Uterus (tissue), 4 donors: ENCODE measurements around the gene NET1. TPM values are rescaled to one million over a fixed set of nuclear protein-coding genes. Genes with fewer than 3 reads are reported as not detected.

ENCODE experiments used
- DNase-seq, 2 donors: peaks; one replicate each; pipeline ENCODE4 v3.0.0-alpha.2; 2019 to 2020
- H3K27ac ChIP-seq, 2 donors: fragments of 200-600 bp; sonication (generic); 1 replicate in 1 of 2; 2 replicates in 1 of 2; pipeline ENCODE4 v1.5.1; 2016 to 2018
- H3K27me3 ChIP-seq, 2 donors: fragments of 200-600 bp; sonication (generic); one replicate each; pipeline ENCODE4 v1.5.1; 2018 to 2019; ENCODE audit warnings: control low read depth in 1 of 2
- H3K36me3 ChIP-seq, 2 donors: fragments of 200-600 bp; sonication (generic); one replicate each; pipeline ENCODE4 v1.5.1; 2019; ENCODE audit warnings: control low read depth in 1 of 2
- H3K4me1 ChIP-seq, 2 donors: fragments of 200-600 bp; sonication (generic); one replicate each; pipeline ENCODE4 v1.5.1; 2018 to 2019; ENCODE audit warnings: control low read depth in 1 of 2
- H3K4me3 ChIP-seq, 2 donors: fragments of 200-600 bp; sonication (generic); 1 replicate in 1 of 2; 2 replicates in 1 of 2; pipeline ENCODE4 v1.5.1; 2018 to 2019; ENCODE audit warnings: mild to moderate bottlenecking in 1 of 2
- H3K9me3 ChIP-seq, 2 donors: fragments of 200-600 bp; sonication (generic); one replicate each; pipeline ENCODE4 v1.5.1; 2019; ENCODE audit warnings: control low read depth in 1 of 2
- POLR2A ChIP-seq, 2 donors: fragments of 450-650 bp; IDR thresholded peaks; one replicate each; pipeline ENCODE4 v1.6.1; 2016; ENCODE audit warnings: antibody characterized with exemption in 2 of 2, mild to moderate bottlenecking in 1 of 2, moderate library complexity in 1 of 2
- intact Hi-C: fragments of 100-400 bp; cut with DNase I; formaldehyde crosslinking; loops from one replicate; pipeline ENCODE4 v1.15.1; 2023; ENCODE audit warnings: low total_unique reads
- total RNA-seq, 4 donors: library from RNA; depleted of rRNA in 3 of 4; stranded (reverse); fragments of >200 nt in 3 of 4; gene quantifications; one replicate each; pipeline versions ENCODE4 v1.1.0 to v1.2.4, GENCODE V29; 2014 to 2023
- TF ChIP-seq, protein P1 (sequence below), 4 experiments: fragments of 200-600 bp in 2 of 4; fragments of 450-650 bp in 2 of 4; sonication (generic) in 2 of 4; IDR thresholded peaks; one replicate each; pipeline ENCODE4 v1.5.1; 2016 to 2019; ENCODE audit warnings: antibody characterized with exemption in 4 of 4, mild to moderate bottlenecking in 2 of 4, moderate library complexity in 1 of 4
- donor health status: DM: yes; HTN: yes; CAD: no.

Gene NET1
- total RNA-seq, 4 donors from 2014 or later: 21.0 to 126 (median 87.0) TPM

- no peaks in the 10 kb centered on the region for H3K4me1 ChIP-seq
- H3K27ac ChIP-seq: no peak overlapping the region
- no peak for DNase-seq
- intact Hi-C loops: no loop called here
- no peaks in the 10 kb centered on the region for H3K27me3 ChIP-seq
- no peak for TF ChIP-seq POLR2A (IDR thresholded peaks at IDR 0.05)
- TF ChIP-seq, protein P1, sequence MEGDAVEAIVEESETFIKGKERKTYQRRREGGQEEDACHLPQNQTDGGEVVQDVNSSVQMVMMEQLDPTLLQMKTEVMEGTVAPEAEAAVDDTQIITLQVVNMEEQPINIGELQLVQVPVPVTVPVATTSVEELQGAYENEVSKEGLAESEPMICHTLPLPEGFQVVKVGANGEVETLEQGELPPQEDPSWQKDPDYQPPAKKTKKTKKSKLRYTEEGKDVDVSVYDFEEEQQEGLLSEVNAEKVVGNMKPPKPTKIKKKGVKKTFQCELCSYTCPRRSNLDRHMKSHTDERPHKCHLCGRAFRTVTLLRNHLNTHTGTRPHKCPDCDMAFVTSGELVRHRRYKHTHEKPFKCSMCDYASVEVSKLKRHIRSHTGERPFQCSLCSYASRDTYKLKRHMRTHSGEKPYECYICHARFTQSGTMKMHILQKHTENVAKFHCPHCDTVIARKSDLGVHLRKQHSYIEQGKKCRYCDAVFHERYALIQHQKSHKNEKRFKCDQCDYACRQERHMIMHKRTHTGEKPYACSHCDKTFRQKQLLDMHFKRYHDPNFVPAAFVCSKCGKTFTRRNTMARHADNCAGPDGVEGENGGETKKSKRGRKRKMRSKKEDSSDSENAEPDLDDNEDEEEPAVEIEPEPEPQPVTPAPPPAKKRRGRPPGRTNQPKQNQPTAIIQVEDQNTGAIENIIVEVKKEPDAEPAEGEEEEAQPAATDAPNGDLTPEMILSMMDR (IDR thresholded peaks at IDR 0.05): no peak
- no peak overlapping the region for H3K4me3 ChIP-seq
- H3K36me3 ChIP-seq: no peaks in the 10 kb centered on the region
- H3K9me3 ChIP-seq: no peaks in the 10 kb centered on the region
Measured at GRCh38 chr10:5508161-5508604, 95.8 kb downstream of the NET1 start.

Other genes starting within 250 kb of the NET1 start
- gene AKR1C8, start 227.4 kb upstream of the NET1 start, total RNA-seq: not detected
- not detected for gene AKR1C4, start 215.7 kb upstream of the NET1 start, total RNA-seq
- gene UCN3, start 47.6 kb upstream of the NET1 start, total RNA-seq: not detected
- gene TUBAL3, start 7.7 kb upstream of the NET1 start, total RNA-seq: not detected
- not detected for gene CALML5, start 87.0 kb downstream of the NET1 start, total RNA-seq
- not detected for gene CALML3, start 112.4 kb downstream of the NET1 start, total RNA-seq